Measurements from ENCODE around the gene LPGAT1.

Gene LPGAT1

DNA sequence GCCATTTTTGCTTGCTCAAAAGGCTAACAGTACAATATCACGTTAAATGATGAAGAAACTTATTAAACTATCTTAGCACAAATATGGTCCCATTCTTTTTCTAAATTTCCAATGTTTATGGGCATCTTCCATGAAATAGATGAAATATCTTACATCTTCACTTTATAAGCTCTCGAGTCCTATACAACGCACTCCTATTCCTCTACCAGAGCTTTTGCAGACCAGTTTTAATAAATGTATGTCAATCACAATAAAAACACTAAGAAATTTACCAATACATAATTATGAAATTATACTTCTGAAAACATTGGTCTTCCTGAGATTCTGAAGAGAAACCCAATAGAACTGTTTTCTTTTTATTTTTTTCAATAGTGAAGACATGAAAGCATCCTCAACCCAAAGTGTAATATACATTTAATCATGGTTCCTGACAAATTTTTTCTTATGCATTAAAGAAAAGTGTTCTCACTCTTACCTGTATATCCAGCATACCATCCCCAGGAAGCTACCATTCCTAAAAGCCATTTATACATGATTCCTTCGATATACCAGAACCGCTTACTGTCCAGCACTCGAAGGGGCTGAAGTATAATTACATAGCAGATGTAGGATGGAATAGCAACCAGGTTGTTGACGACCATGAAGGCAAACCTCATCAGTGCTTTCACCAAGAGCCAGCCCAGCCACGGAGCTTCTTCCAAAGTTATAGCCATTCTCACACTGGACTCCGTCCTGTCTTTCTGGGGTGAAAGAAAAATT is 1.8 kb downstream of the LPGAT1 start:
- DNase-seq, result no peak

DNA sequence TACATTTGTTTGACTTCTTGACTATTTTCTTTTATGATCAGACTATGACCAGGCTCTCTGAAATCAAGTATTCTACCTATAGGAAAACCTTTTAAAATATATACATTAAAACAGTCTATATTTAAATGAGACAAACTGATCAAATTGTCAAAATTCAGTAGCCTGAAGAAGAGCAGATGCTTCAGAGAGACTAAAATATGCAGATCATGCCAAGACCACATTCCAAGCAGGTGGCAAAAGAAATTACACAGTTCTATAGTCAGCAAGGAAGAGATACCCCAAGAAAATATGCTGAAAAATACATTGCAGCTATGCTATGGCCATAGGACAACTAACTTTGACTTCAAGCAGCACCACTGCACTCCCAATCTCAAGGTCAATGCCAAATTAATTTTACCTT is 3.5 kb downstream of the LPGAT1 start:
- no peak for DNase-seq

DNA sequence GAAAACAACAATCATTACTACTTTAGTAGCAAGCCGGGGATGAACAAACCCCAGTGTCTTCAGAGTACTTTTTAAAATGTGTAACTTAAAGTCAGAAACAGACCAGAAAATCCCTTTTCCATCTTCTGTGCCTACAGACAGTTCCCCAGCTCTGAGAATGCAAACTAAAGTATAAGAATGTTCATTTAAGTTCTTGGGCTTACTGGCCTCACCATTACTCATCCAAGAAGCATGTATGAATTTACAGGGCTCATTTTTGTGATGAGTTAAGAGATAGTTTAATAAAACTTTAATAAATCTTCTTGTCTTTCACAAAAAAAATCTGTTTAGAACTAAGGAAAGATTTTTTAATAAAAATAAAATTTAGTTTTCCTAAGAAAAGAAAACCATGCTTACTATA is 4.6 kb downstream of the LPGAT1 start:
- no peak for DNase-seq

DNA sequence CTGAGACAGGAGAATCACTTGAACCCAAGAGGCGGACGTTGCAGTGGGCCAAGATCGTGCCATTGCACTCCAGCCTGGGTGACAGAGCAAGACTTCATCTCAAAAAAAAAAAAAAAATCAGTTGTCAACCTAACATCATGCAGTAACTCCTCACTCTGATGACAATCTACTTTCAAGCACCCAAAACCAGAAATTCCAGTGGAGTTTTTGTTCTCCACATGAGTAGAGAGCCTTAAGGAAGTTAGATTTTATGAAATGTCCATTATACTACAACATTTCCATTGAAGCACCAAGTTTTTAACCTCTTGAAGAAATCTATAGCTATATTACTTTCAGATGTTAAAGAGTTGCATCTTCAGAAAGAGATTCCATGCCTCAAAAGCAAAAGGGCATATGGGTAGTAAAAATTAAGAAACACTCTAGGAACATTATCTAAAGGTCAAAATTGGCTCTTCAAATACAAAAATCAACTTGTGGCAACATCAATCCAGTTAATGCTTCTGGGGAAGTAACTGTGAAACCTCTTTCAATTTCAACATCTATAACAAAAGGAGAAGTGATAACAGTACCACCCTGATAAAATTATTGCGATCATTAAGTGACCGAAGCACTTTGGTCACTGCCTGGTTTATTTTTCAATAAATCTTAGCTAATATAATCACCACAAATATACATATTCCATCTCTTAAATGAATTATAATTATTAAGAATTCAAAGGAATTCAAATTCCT is 7.7 kb downstream of the LPGAT1 start:
- no peak for DNase-seq

DNA sequence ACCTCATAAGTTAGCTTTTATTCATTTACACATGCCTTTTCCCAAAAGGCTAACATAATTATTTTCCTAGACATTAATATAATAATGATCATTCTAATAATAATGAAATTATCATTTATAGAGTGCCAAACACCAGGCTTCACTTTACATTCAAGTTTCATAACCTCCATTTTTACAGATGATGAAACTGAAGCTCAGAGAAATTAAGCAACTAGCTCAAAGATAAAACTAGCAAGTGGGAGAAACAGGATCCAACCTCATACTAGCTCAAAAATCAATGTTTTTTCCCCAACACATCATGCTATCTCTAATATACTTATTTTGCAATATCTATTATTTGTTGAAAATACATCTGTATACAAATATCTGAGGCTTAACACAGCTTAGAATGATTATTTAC is 14.0 kb downstream of the LPGAT1 start:
- no peak for DNase-seq

DNA sequence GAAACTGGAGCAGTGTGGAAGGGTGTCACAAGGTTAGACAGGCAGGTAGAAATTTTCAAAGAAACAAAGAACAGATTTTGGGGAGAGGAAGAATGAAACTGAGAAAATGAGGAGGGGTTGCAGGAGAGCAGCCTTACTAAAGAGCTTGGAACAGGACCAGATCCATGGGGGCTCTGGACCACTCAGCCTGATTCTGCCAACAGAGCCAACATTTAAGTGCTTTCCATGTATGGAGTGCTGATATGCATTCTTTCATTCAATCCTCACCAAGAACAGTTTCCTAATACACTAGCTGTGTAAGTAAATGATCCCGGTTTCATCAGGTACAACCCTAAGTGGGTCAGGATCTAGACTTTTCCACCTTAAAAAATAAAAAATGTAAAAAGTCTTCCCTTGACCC is 16.2 kb downstream of the LPGAT1 start:
- DNase-seq, result no peak

DNA sequence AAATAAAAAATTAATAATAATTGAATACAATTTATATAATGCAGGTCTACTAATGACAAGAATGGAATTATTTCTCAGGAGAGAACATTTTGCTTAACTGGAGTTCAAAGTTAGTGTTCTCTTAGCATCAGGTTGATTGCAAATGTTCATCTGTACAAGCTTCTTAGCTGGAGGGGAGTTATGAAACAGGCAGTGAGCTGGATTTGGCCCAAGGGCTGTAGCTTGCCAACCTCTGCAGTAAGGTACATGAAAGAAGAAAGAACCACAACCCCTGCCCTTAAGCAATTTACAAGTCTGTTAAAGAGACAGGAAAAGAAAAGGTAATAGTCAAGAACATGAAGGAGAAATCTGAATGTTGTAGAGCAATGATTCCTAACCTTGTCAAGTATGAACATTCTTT is 17.0 kb downstream of the LPGAT1 start:
- no peak for DNase-seq

DNA sequence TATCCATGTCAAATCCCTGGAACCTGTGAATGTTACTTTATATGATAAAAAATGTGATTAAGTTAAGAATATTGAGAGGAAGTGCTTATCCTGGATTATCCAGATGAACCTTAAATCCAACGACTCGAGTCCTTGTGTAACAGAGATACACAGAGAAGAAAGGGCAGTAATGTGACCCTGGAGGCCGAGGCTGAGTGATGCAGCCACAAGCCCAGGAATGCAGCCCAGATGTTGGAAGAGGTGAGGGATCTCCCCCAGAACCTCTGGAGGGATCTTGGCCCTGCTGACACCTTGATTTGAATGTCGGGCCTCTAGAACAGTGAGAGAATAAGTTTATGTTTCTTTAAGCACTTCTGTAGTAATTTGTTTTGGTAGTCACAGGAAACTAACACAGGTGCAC is 18.0 kb downstream of the LPGAT1 start:
- DNase-seq, result no peak

DNA sequence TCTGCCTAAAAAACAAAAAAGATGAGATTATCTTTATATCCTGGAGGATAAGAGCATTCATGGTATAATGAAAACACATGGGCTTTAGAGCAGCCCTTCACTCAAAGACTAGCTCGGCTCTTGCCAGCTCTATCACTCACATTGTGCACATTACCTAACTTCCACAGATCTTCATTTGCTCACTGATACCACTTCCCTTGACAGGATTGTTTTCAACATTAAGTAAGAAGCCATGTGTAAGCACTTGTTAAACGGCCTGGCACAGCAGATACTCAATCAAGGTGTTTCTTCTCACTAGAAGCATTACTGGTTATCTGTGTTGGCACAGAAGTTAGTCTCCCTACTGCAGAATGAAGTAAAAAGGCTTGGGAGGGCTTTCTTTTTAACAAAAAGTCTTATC is 18.7 kb downstream of the LPGAT1 start:
- DNase-seq, result no peak

DNA sequence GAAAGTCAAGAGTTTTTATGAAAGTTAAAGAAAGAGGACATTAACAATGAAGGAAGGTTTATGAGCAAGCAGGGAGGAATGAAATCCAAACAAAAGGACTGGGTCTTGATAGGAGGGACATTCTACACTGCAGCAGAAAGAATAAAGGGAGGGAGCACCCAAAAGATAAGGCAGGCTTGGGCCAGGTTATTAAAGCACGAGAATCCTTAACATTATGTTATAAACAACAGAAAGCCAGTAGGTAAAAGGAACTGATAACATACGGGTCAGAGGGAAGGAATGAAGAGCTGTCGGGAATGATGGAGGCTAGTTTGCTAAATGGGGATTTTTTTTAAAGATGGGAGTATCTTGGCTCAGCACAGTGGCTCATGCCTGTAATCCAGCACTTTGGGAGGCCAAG is 19.4 kb downstream of the LPGAT1 start:
- no peak for DNase-seq

DNA sequence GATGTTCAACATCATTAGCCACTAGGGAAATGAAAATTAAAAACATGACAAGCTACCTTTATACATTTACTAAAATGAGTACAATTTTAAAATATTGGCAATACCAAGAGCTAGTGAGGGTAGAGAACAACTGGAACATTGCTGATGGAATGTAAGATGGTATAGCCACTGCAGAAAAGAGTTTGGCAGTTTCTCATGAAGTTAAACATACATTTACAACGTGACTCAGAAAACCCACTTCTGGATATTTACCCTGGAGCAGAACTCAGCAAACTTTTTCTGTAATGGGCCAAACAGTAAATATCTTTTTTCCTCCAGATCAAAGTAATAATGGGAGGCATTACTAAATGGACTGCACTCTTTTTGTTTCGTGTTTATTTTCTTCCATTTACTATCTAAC is 22.1 kb downstream of the LPGAT1 start:
- DNase-seq, result no peak

DNA sequence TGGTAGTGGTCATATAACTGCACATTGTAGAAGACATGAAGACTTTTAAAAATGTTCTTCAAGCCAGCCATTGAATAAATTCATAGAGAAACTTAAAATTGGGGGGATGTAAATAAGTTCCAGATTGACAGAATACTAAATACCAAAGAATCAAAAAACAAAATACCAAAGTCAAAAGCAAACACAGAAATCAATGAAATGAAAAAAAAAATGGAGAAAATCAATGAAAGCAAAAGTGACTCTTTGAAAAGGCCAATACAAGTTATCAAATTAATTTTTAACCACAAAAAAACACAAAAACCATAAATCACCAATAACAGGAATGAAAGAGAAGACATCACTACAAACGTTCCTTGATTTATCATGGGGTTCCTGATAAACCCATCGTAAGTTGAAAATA is 25.6 kb downstream of the LPGAT1 start:
- DNase-seq, result no peak

DNA sequence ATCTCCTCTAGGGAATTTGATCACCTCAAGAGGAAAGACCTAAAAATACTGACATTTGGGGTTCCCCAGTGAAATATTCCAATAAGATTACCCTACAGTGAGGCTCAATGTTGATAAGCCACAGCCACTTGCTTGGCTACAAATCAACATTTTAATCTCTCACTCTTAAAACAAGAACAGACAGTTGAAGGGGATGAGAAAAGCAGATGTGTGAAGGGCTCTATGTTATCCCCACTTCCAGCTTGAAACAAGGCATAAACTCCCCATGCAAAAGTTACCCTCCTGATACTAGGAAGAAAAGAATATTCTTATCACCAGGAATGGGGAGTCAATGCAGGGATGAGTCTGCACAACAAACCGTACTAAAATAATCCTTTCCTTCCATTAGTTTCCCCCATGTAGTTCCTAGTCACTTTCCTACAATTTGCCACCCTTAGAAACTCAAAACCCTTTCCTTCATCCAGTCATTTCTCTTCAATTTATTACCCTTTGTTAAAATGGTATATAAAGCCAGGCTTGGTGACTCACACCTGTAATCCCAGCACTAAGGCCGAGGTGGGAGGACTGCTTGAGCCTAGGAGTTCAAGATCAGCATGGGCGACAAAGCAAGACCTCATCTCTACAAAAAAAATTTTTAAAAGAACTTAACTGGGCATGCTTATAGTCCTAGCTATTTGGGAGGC is 29.5 kb downstream of the LPGAT1 start:
- DNase-seq, result no peak

DNA sequence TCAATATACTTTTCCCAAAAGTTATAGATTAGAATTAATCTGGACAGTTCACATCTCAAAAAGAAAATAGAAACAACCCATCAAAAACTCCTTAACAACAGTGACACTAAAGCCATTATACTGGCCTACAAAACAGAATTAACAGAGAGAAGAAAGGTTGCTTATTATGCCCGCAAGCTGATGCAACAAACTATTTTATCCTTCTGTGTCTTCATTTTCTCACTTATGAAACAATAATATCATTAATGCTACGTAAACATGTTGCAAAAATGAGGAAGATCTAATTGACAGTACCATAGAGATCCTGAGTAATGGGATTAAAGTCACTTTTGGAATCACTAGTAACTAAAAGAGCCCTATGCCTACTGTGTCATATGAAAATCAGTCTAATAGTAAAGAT is 32.6 kb downstream of the LPGAT1 start:
- DNase-seq, result no peak

DNA sequence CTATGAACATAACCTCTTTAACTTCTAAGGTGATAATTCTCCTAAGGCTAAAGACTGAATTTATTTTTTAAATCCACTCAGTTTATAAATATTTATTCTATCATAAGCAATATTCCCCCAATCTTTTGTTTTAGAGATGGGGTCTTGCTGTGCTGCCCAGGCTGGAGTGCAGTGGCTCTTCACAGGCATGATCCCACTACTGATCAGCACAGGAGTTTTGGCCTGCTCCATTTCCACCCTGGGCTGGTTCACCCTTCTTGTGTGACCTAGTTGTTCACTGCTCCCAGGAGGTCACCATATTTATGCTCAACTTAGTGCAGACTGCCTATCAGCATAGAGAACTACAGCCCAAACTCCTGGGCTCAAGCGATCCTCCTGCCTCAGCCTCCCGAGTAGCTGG is 38.6 kb downstream of the LPGAT1 start:
- no peak for DNase-seq

DNA sequence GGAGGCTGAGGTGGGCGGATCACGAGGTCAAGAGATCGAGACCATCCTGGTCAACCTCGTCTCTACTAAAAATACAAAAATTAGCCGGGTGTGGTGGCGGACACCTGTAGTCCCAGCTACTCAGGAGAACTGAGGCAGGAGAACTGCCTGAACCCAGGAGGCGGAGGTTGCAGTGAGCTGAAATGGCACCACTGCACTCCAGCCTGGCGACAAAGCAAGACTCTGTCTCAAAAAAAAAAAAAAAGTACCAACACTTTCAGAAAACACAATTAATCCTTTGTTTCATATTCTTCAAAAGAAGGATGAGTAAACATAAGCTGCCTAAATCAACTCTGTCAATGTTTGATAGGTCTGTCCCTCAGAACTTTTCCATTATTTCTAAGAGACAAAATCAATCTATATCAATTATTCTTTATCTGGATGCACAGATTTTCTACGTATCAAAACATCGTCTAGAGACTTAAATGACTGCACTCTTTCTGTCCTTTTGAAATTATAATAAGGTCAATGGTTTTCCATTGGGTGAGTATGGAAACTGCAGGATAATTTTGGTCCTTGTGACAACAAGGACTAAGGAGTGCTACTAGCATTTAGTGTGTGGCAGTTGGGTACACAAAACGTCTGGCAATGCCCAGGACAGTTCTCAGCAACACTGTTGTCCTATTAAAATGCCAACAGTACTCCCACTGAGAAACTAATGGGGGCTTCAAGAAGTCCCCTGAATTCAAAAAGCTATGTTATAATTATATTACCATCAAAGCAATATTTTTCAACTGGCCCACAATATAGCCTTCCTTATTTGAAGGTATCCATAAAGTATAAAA is 40.7 kb downstream of the LPGAT1 start:
- DNase-seq, result no peak

DNA sequence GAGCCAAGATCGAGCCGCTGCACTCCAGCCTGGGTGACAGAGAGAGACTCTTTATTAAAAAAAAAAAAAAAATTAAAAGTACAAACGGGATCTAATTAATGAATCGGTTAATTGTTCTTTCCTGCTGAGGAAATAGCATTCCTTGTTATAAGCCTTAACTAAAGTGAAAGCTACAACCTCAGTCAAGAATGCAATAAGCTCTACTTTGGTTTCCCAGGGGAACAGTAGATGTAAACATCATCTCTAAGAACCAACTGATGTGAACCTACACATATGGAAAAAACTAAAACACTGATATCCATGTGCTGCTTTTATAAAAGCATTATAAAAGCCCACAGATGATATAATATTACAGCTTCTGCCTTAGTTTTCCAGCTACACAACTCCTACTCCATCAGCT is 41.9 kb downstream of the LPGAT1 start:
- no peak for DNase-seq

DNA sequence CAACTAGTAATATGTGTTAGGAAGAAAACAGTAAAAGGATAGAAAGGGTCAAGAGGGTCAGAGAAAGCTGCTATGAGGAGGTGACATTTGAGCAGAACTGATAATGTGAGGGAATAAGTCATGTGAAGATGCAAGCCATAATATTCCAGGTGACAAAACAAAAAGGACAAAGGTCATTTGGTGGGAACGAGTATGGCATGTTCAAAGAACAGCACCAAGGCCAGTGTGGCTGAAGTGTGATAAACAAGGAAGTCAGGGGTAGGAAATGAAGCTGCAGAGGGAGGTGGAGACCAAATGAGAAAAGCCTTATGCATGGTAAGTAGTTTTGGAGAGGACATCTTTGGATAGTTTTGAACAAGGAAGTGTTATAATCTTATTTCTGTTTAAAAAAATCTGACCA is 46.7 kb downstream of the LPGAT1 start:
- DNase-seq, result no peak

DNA sequence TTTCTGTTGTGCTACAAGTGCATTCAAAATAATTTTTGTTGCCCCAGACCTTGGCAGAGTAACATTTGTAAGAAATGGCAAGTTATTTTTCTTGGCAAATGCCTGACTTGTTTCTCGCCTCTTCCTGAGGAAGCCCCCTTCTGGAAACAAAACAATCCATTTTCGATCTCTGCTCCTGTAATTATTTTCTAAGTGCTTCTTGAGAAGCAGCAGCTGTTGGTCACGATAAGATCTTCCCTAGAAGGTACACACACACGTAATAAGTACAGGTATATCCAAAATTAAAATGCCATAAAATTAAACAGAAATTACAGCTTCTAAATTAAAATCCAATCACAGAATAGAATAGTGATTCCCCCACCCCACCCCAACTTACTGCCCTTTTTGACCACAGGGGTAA is 47.3 kb downstream of the LPGAT1 start:
- DNase-seq, result no peak

DNA sequence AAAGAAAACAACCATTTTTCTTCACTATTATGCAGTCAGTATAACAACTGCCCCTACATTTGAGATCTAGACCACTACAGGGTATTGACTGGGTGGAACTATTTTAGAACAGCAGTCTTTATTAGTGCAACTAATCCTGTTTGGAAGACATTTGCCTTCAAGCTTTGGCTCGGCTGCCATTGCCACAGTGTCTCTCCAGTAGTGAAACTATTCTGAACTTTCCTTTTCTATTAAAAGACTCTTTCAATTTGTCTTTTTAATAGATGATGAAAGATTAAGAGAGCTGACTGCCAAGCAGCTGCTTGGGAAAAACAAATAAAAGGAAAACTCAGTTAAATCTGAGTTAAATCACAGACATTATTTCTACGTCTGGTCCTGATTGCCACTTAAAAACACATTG is 49.3 kb downstream of the LPGAT1 start:
- DNase-seq, result no peak

DNA sequence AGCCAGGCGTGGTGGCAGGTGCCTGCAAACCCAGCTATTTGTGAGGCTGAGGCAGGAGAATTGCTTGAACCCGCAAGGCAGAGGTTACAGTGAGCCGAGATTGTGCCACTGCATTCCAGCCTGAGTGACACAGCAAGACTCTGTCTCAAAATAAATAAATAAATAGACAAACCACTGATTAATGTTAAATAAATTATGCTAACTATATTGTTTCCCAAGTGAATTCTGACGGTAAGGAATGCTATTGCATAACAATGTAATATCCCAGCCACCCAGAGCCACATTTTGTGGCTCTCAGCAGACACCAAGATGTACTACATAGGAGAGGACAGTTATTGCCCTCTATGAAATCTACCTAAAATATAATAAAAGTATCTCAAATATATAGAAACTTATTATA is 55.4 kb downstream of the LPGAT1 start:
- no peak for DNase-seq

DNA sequence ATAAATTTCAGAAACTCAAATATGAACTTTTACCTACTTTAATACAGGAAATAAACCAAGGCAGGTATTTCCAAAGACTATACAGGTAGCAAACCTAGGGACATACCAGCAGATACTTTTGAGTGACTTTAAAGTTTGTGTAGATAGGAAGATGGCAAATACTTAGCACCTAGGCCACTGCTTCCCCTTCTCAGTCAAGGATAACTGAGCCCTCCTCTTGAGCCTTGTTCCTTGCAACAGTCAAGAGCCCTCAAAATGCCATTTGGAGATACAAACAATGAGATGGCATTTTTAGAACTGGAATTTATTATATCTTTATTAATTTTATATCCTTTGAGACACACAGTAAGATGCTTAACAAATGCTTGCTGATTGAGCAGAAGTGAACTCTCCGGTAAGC is 65.9 kb downstream of the LPGAT1 start:
- DNase-seq, result no peak

DNA sequence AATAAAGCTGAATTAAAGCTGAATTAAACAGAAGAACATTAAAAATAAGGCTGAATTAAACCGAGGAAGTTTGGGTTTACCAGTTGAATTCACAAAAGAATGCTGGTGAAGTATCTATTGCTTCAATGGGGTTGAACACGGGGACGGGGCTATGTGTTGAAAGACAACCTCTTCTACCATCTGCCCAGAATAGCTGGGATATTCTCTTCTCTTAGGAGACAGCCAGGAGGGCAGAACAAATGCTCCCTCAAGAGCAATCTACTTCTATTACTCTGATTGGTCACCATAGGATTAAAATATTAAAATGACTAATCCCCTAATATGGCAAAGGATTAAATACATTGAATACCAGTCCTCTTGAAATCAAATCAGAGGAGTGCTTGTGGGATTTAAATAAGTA is 68.4 kb downstream of the LPGAT1 start:
- DNase-seq, result no peak

Measured in CD4-positive, alpha-beta T cell treated with Interleukin-17A for 4 hours (primary cell).